Activated naive CD4-positive, alpha-beta T cell treated with anti-CD3 and anti-CD28 coated beads, Interleukin-2, amount 50 U/mL, for 24 hours (primary cell): ENCODE data around the gene ITSN1.
"Not testable (repeated sequence)": the region's sequence is repeated elsewhere in the genome, so short reads cannot be mapped to it uniquely, and the experiment has no call there.

ENCODE experiments used
- H3K27ac Mint-ChIP-seq: one replicate; pipeline ENCODE4 v1.8.0; 2021; ENCODE audit warnings: mild to moderate bottlenecking, mixed read lengths
- H3K27me3 Mint-ChIP-seq: one replicate; pipeline ENCODE4 v1.8.0; 2021; ENCODE audit warnings: mixed read lengths
- H3K36me3 Mint-ChIP-seq: one replicate; pipeline ENCODE4 v1.8.0; 2021; ENCODE audit warnings: mixed read lengths
- H3K4me1 Mint-ChIP-seq: one replicate; pipeline ENCODE4 v1.8.0; 2021; ENCODE audit warnings: mixed read lengths
- H3K4me3 Mint-ChIP-seq: one replicate; pipeline ENCODE4 v1.8.0; 2021; ENCODE audit warnings: mild to moderate bottlenecking, mixed read lengths
- H3K9me3 Mint-ChIP-seq: one replicate; pipeline ENCODE4 v1.8.0; 2021; ENCODE audit warnings: mixed read lengths

The ITSN1 gene

DNA sequence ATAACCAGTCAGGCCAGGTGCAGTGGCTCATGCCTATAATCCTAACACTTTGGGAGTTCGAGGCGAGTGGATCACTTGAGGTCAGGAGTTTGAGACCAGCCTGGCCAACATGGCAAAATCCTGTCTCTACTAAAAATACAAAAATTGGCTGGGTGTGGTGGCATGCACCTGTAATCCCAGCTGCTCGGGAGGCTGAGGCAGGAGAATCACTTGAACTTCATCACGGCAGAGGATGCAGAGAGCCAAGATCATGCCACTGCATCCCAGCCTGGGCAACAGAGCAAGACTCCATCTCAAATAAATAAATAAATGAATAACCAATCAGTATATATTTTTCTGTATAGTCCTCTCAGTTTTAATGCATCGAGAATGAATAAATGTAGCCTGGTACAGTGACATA, 146.1 kb downstream of the ITSN1 start:
- not testable (repeated sequence) for H3K27me3 Mint-ChIP-seq, H3K36me3 Mint-ChIP-seq, H3K4me1 Mint-ChIP-seq, H3K27ac Mint-ChIP-seq, H3K9me3 Mint-ChIP-seq, H3K4me3 Mint-ChIP-seq

- Mint-ChIP-seq H3K4me1 (no peaks in the 10 kb centered on the region), H3K9me3 (no peaks in the 10 kb centered on the region), H3K27ac (no peak overlapping the region), H3K4me3 (no peak overlapping the region), H3K27me3 (no peaks in the 10 kb centered on the region), H3K36me3 (no peaks in the 10 kb centered on the region)
Observed at GRCh38 chr21:33789697-33790096, 147.4 kb downstream of the ITSN1 start.

- no peaks in the 10 kb centered on the region for H3K4me1 Mint-ChIP-seq
- H3K27ac Mint-ChIP-seq = no peak overlapping the region
- no peaks in the 10 kb centered on the region for H3K9me3 Mint-ChIP-seq
- H3K4me3 Mint-ChIP-seq = no peak overlapping the region
- H3K27me3 Mint-ChIP-seq = no peaks in the 10 kb centered on the region
- no peaks in the 10 kb centered on the region for H3K36me3 Mint-ChIP-seq
Observed at GRCh38 chr21:33791073-33791472, 148.8 kb downstream of the ITSN1 start.

DNA sequence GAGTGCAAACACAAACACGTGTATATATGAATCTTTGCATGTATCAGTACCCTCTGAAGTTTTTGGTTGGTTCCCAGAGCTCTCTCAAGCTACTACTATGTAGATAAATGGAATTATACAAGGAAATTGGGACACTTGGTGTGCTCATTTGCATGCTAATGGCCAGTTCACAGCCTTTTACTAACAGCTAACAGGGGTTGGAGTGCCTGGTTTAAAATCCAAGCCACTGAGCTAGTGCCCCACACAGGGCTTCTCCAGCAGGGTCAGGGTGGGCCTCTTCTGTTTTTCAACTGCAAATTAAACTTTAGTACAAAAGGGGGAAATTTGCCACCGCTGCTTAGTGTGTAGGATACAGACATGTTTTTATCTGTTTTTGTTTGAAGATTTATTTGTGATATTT, 152.3 kb downstream of the ITSN1 start:
- H3K4me1 Mint-ChIP-seq = no peaks in the 10 kb centered on the region
- no peak overlapping the region for H3K27ac Mint-ChIP-seq

DNA sequence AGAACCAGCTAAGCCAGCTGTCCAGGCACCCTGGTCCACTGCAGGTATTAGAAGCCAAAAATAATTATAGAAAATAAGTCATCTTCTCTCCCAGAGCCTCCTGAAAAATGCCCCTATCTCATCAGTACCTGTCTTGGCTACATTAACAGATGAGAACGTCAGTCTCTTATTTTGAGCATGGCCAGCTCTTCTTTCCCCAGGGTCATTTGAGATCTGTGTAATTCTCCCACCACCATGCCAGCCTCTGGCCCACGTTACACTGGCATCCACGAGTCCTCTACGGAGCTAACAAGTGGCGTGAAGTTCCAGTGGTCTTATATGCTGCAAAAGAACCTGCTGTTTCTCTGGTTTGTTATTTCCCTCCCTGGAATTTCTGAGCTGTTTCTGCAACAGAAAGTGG, 155.3 kb downstream of the ITSN1 start:
- H3K36me3 Mint-ChIP-seq = no peaks in the 10 kb centered on the region
- no peaks in the 10 kb centered on the region for H3K4me1 Mint-ChIP-seq
- no peak overlapping the region for H3K27ac Mint-ChIP-seq
- H3K4me3 Mint-ChIP-seq = no peak overlapping the region
- H3K27me3 Mint-ChIP-seq = peaks cover 2% of the 10 kb centered on the region
- no peaks in the 10 kb centered on the region for H3K9me3 Mint-ChIP-seq

More for the DNA sequence above, 152.3 kb downstream of the ITSN1 start:
- Mint-ChIP-seq H3K4me3 (no peak overlapping the region), H3K9me3 (no peaks in the 10 kb centered on the region), H3K27me3 (peaks cover 2% of the 10 kb centered on the region), H3K36me3 (no peaks in the 10 kb centered on the region)

- Mint-ChIP-seq H3K27me3 (peaks cover 2% of the 10 kb centered on the region), H3K4me1 (no peaks in the 10 kb centered on the region), H3K36me3 (no peaks in the 10 kb centered on the region), H3K9me3 (no peaks in the 10 kb centered on the region), H3K27ac (no peak overlapping the region), H3K4me3 (no peak overlapping the region)
Observed at GRCh38 chr21:33799378-33800090, 157.2 kb downstream of the ITSN1 start.

DNA sequence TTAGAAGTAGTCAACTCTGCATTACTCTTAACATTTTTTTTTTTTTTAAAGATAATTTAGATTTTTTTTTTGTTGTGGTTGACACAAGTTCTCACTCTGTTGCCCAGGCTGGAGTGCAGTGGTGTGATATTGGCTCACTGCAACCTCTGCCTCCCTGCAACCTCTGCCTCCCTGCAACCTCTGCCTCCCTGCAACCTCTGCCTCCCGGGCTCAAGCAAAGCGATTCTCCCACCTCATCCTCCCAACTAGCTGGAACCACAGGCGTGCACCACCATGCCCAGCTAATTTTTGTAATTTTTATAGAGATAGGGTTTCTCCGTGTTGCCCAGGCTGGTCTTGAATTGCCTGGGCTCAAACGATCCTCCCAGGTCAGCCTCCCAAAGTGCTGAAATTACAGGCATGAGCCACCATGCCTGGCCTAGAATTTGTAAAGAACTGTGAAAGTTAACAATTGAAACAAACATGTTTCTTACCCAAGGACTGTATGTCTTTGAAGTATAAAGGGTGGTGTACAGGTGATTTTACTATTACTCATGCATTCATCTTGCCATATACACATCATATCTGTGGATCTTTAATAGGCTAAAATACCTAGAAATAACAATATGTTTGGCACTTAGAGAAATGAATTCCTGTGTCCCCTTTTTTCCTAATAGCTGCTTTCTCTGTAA, 158.6 kb downstream of the ITSN1 start:
- no peaks in the 10 kb centered on the region for H3K4me1 Mint-ChIP-seq
- H3K27ac Mint-ChIP-seq = no peak overlapping the region
- peaks cover 2% of the 10 kb centered on the region for H3K27me3 Mint-ChIP-seq
- H3K4me3 Mint-ChIP-seq = no peak overlapping the region
- peaks cover 3% of the 10 kb centered on the region for H3K36me3 Mint-ChIP-seq
- H3K9me3 Mint-ChIP-seq = no peaks in the 10 kb centered on the region

DNA sequence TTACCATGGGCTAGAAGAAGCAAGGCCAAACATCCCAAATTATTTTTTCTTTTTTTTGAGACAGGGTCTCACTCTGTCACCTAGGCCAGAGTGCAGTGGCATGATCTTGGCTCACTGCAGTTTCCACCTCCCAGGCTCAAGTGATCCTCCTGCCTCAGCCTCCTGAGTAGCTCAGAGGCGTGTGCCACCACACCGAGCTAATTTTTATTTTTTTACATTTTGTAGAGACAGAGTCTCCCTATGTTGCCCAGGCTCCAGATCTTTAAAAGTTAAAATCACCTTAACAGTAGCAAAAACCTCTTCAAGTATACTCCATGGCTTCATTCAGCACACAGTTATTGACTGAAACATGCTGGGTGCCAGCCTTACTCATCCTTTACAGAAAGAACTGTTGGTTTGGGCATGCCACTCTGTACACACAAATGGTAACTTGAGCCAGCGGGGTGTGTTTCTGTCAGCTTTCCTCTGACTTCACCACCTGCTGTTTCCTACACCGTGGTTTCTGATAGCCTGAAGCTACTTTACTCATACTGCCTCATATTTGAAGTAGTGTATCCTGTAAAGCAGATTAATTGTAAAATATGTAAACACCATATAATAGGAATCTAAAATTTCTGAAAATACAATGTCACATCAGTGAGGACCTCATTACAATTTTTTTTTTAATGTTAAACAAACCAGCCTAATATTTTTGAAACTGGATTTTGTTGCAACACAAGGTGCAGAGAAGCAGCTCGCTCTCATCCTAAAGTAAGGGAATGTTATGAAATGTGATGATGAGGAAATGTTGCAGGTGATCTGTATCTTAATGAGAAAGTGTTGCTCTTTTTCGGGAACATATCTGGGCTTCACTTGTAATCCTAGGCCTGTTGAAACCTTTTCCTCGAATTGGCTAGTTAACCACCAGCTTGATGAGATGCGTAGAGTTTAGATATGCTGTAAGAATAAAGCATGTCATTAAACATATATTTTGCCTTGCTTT, 159.4 kb downstream of the ITSN1 start:
- peaks cover 3% of the 10 kb centered on the region for H3K36me3 Mint-ChIP-seq
- peaks cover 2% of the 10 kb centered on the region for H3K27me3 Mint-ChIP-seq
- H3K9me3 Mint-ChIP-seq = no peaks in the 10 kb centered on the region
- no peak overlapping the region for H3K4me3 Mint-ChIP-seq
- H3K27ac Mint-ChIP-seq = no peak overlapping the region
- no peaks in the 10 kb centered on the region for H3K4me1 Mint-ChIP-seq

GRCh38 chr21:33802481-33802880, 160.2 kb downstream of the ITSN1 start:
- Mint-ChIP-seq H3K4me3 (no peak overlapping the region), H3K27me3 (peaks cover 2% of the 10 kb centered on the region), H3K9me3 (no peaks in the 10 kb centered on the region), H3K27ac (no peak overlapping the region), H3K4me1 (no peaks in the 10 kb centered on the region), H3K36me3 (peaks cover 3% of the 10 kb centered on the region)

DNA sequence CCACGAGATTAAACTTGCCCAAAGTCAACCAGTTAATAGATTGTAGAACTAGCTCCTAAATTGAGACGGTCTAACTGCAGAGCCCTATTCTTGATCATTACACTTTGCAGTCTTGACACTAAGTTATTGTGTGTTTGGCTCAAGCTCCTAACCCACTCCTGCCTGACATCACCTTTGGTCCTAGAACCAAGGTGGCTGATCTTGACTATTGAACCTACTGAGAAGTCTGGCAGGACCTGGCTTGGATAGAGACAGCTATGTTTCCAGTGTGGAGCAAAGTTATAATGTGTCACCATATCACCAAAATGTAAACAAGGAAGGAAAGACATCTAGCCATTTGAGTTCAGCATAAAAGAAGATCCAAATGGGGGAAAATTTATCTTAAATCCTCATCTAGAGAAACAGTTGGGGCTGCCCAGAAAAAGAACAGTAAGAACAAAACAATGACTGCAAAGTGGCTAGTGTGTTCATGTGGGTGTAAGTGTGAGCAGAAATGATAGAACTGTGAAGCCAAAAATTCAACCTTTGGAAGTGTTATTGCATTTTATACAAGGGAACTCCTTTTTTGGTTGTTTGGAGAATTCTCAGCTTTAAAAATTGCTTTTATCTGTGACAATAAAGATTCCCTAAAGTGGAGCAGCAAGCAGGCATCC, 166.5 kb downstream of the ITSN1 start:
- Mint-ChIP-seq H3K4me3 (no peak overlapping the region), H3K4me1 (no peaks in the 10 kb centered on the region), H3K36me3 (peaks cover 3% of the 10 kb centered on the region), H3K27me3 (no peaks in the 10 kb centered on the region), H3K9me3 (no peaks in the 10 kb centered on the region), H3K27ac (no peak overlapping the region)

GRCh38 chr21:33810766-33811165, 168.5 kb downstream of the ITSN1 start:
- H3K9me3 Mint-ChIP-seq = no peaks in the 10 kb centered on the region

GRCh38 chr21:33811167-33812010, 169.1 kb downstream of the ITSN1 start:
- Mint-ChIP-seq H3K4me3 (no peak overlapping the region), H3K9me3 (no peaks in the 10 kb centered on the region), H3K4me1 (no peaks in the 10 kb centered on the region), H3K27me3 (no peaks in the 10 kb centered on the region), H3K27ac (no peak overlapping the region), H3K36me3 (no peaks in the 10 kb centered on the region)

More at GRCh38 chr21:33810766-33811165, 168.5 kb downstream of the ITSN1 start:
- Mint-ChIP-seq H3K27ac (no peak overlapping the region), H3K27me3 (no peaks in the 10 kb centered on the region), H3K4me1 (no peaks in the 10 kb centered on the region), H3K4me3 (no peak overlapping the region), H3K36me3 (no peaks in the 10 kb centered on the region)

DNA sequence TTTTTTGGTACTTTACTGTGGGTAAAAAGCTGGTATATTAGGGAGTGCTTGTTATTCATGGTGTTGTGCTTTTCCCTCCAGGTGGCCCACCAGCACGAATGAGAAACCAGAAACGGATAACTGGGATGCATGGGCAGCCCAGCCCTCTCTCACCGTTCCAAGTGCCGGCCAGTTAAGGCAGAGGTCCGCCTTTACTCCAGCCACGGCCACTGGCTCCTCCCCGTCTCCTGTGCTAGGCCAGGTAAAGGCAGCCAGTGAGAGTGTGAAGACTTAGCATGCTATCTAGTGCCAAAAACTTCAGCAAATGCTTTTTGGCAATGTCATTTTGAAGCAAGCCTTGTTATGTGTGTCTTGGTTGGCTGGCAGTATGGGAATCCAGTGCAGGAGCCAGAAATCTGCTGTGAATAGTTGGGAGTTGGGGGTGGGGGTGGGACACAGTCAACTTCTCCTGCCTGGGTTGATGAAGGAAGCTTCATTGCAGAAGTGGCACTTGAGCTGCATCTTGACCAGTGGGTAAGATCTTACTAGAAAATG, 171.6 kb downstream of the ITSN1 start:
- H3K4me3 Mint-ChIP-seq = no peak overlapping the region
- no peaks in the 10 kb centered on the region for H3K36me3 Mint-ChIP-seq
- H3K9me3 Mint-ChIP-seq = no peaks in the 10 kb centered on the region
- no peaks in the 10 kb centered on the region for H3K4me1 Mint-ChIP-seq
- H3K27ac Mint-ChIP-seq = no peak overlapping the region
- H3K27me3 Mint-ChIP-seq = no peaks in the 10 kb centered on the region

DNA sequence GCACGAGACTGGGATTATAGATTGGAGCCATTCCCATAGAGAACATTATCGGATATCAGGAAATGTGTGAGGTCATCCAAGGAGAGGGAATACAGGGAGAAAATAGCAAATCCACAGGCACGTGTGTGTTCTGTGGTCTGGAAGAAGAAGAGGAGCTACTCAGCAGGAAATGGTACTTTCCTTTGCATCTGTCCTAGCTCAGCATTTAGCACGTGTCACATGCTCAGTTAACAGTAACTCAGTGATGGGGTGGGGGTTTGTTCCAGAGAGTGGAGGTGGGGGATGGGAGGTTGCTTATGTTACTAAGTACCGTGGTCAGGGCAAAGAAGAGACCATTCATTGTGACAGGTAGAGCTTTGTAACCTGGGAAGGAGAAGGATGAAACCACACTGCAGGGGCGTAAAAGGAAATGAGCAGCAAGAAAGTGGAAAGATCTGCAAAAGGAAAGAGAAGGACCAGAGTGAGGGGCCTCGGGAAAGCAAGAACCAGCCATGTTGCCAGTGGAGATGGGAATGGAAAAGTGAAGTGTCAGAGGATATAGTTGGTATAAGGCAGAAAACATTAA, 172.9 kb downstream of the ITSN1 start:
- H3K4me3 Mint-ChIP-seq = no peak overlapping the region
- no peaks in the 10 kb centered on the region for H3K9me3 Mint-ChIP-seq
- no peaks in the 10 kb centered on the region for H3K4me1 Mint-ChIP-seq
- H3K36me3 Mint-ChIP-seq = no peaks in the 10 kb centered on the region
- H3K27me3 Mint-ChIP-seq = no peaks in the 10 kb centered on the region
- no peak overlapping the region for H3K27ac Mint-ChIP-seq
